Measurements from ENCODE around the gene ARHGAP23. TPM values are rescaled to one million over a fixed set of nuclear protein-coding genes. Genes with fewer than 3 reads are reported as not detected.

Gene ARHGAP23
- total RNA-seq, 3 donors from 2014 or later = 6.1 to 44.6 (median 12.6) TPM

GRCh38 chr17:38400286-38400685 is 28.0 kb upstream of the ARHGAP23 start:
- no peak for TF ChIP-seq CTCF (IDR thresholded peaks at IDR 0.05)
- DNase-seq (no peak), ATAC-seq (no peak)
- no peaks in the 10 kb centered on the region for H3K4me1 ChIP-seq (ENCODE audit: low read depth)
- H3K4me3 ChIP-seq = no peak overlapping the region
- intact Hi-C loops (cut with DNase I, micrococcal nuclease) = loop anchor here in 1 of 2 donors (10.0 kb wide), 1 partner anchor 55 kb away; the partner anchor contains the start of gene GPR179
- H3K36me3 ChIP-seq (ENCODE audit: low read depth) = no peaks in the 10 kb centered on the region
- no peaks in the 10 kb centered on the region for H3K9me3 ChIP-seq

- no peaks in the 10 kb centered on the region for H3K4me1 ChIP-seq (ENCODE audit: low read depth)
- no peak for TF ChIP-seq CTCF (IDR thresholded peaks at IDR 0.05)
- no peaks in the 10 kb centered on the region for H3K36me3 ChIP-seq (ENCODE audit: low read depth)
- H3K9me3 ChIP-seq = no peaks in the 10 kb centered on the region
- DNase-seq = no peak
- no peak overlapping the region for H3K4me3 ChIP-seq
- intact Hi-C loops (cut with DNase I, micrococcal nuclease) = loop anchor here in 1 of 2 donors (10.0 kb wide), 1 partner anchor 57 kb away; the partner anchor contains the start of gene GPR179
- ATAC-seq = no peak
Measured at GRCh38 chr17:38401459-38401858, 26.8 kb upstream of the ARHGAP23 start.

- intact Hi-C loops (cut with DNase I, micrococcal nuclease) = loop anchor here in 1 of 2 donors (10.0 kb wide), 1 partner anchor 58 kb away; the partner anchor contains the start of gene GPR179
- ATAC-seq (no peak), DNase-seq (no peak)
- H3K9me3 ChIP-seq = no peaks in the 10 kb centered on the region
- no peaks in the 10 kb centered on the region for H3K36me3 ChIP-seq (ENCODE audit: low read depth)
- no peak overlapping the region for H3K4me3 ChIP-seq
- TF ChIP-seq CTCF (IDR thresholded peaks at IDR 0.05) = no peak
- H3K4me1 ChIP-seq (ENCODE audit: low read depth) = no peaks in the 10 kb centered on the region
Measured at GRCh38 chr17:38402897-38403296, 25.4 kb upstream of the ARHGAP23 start.

- TF ChIP-seq CTCF (IDR thresholded peaks at IDR 0.05) = no peak
- no peak overlapping the region for H3K4me3 ChIP-seq
- no peaks in the 10 kb centered on the region for H3K4me1 ChIP-seq (ENCODE audit: low read depth)
- DNase-seq (peak in 1 of 3 donors; percentile 28), ATAC-seq (peak; percentile 30)
- intact Hi-C loops (cut with DNase I, micrococcal nuclease) = loop anchor here in 1 of 2 donors (10.0 kb wide), 1 partner anchor 59 kb away; the partner anchor contains the start of gene GPR179
- no peaks in the 10 kb centered on the region for H3K9me3 ChIP-seq
- H3K36me3 ChIP-seq (ENCODE audit: low read depth) = no peaks in the 10 kb centered on the region
Measured at GRCh38 chr17:38403491-38403890, 24.8 kb upstream of the ARHGAP23 start.

GRCh38 chr17:38404174-38404943 is 23.9 kb upstream of the ARHGAP23 start:
- TF ChIP-seq CTCF (IDR thresholded peaks at IDR 0.05) = no peak
- Histone ChIP-seq H3K36me3 (ENCODE audit: low read depth) (no peaks in the 10 kb centered on the region), H3K4me3 (no peak overlapping the region), H3K9me3 (no peaks in the 10 kb centered on the region), H3K4me1 (ENCODE audit: low read depth) (no peaks in the 10 kb centered on the region)
- ATAC-seq (no peak), DNase-seq (no peak)
- intact Hi-C loops (cut with DNase I, micrococcal nuclease) = loop anchor here in 1 of 2 donors (10.0 kb wide), 1 partner anchor 60 kb away; the partner anchor contains the start of gene GPR179

All from mucosa of descending colon (tissue), 3 donors.